GM19043 (cell line): Measurements from ENCODE around the gene IL1F10.
"Not testable (repeated sequence)": the region's sequence is repeated elsewhere in the genome, so short reads cannot be mapped to it uniquely, and the experiment has no call there.

Source experiments
- ATAC-seq: cut with Tn5 transposase; IDR thresholded peaks from one replicate; pipeline ENCODE4 v1.9.1; 2021; ENCODE audit warnings: low read depth; ENCODE audit not compliant: unreplicated experiment

IL1F10 gene

DNA sequence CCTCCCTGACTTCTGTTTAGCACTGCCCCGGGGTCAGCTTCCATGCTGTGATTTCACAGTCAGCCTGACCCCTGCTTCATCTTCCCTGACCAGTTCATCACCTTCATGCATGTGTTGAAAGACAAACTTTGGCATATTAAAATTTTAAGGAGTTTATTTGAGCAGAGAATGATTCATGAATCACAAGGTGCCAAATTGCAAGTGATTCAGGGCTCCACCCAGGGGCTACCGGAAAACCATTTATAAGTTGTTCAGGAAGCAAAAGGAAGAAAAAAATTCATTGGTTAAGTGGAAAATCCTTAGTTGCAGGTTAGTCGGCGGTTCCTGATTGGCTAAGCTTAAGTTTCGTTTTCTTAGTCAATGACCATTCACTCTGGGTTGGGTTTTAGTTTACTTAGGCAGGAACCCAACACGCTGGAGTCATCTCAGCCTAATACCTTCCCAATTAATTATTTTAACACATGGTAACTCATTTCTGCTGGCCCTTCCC, 10.6 kb downstream of the IL1F10 start:
- no peak for ATAC-seq

GRCh38 chr2:113079131-113079530, 11.4 kb downstream of the IL1F10 start:
- no peak for ATAC-seq

- no peak for ATAC-seq
These were observed 12.4 kb downstream of the IL1F10 start for GRCh38 chr2:113080134-113080533.

GRCh38 chr2:113081488-113082210, 13.9 kb downstream of the IL1F10 start:
- no peak for ATAC-seq

DNA sequence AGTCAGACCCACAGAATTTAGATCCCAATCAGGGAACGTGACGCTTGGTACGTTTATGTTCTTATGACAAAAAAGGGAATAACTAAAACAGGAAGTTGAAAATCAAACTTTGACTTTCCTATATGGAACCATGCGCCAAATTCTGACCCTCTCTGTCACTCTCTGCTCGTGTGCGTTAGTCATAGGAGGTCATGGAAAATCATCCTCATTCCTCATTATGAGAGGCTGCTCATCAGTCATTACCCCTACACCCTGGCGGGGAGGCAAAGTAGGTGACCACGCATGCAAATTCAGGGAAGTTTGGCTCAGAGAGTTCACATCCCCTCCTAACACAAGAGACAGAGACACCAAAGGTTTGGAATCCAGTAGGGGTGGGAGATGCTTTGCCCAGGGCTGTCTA, 15.5 kb downstream of the IL1F10 start:
- ATAC-seq: no peak

DNA sequence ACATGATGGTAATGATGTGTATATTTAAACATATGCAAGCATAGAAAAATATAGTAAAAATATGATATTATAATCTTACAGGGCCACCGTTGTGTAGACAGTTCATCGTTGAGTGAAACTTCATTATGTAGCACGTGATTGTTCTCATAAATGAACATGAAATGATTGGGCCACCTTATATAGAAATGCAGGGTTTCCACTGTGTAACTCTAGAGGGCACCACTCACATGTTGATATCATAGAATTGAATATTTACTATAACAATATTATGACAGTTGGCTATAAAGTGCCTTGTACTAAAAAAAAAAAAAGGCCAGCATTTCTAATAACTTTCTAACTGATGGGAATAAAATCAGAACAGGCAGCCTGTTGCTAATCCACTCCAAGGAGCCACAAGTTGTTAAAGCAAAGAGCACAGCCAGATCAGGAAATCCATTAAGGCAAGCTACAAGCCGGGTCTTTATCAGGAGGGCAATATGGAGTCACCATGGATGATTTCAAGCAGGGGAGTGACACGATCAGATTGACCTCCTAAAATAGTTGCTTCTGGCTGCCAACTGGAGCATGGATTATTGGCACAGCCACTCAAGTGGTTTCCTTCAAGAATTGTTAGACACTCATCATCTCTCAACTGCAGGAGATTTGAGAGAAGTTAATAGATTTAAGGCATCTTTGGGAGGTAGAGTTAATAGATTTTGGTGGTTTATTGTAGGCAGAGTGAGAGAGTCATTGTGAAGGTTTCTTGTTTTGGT, 16.7 kb downstream of the IL1F10 start:
- no peak for ATAC-seq

GRCh38 chr2:113085542-113085941, 17.8 kb downstream of the IL1F10 start:
- ATAC-seq: no peak

DNA sequence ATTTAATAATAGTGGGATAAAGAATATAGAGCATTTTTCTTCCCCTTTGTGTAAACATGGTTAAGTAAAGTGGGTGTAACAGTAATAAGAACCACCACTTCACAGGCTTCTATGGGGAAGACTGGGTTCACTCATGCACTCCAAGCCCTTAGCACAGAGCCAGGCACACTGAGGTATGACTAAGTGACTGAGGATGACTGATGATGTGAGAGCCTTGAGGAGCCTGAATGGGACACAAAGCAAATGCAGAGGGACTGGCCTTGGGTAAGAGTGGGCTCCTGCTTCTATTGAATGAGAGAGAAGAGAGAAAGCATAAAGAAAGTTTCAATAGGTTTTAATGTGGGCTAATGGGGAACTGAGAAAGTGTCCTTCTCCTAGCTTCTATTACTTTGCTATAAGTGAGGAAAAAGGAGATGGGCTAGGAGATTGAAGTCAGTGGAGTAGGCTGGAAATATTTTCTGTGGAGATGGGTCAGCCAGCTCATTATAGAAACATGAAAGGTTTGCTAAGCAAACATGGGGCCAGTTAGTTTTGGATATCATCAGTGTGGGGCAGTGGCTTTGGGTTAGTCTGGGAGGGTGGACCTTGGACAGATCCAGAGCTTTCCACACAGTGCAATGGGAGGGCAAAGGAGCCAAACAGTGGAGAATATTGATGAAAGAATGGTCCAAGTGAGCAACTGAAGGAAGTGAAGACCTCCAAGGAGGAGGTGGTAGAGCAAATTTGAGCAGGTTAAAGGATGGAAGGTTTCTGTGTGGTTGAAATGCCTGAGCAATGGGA, 20.6 kb downstream of the IL1F10 start:
- ATAC-seq: no peak

DNA sequence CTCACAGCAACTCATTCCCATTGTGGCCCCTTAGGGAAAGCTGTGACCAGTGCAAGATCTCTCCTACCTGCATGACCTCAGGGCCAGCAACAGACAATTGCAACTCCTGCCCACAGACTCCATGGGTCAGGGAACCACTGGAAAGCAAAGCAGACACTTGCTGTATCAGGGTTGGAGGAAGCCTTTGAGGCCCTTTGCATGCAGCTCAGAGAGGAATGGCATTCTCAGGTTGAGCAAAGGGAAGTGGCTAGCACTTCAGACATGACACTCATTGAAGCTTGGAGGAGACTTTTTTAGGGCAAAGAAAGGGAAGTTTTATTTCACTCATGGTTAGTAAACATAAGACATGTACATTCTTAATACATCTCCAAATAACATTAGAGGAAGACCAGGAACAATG, 22.1 kb downstream of the IL1F10 start:
- ATAC-seq: no peak

- ATAC-seq: no peak
These were observed 23.6 kb downstream of the IL1F10 start for GRCh38 chr2:113091231-113091896.

GRCh38 chr2:113092864-113093612, 25.3 kb downstream of the IL1F10 start:
- no peak for ATAC-seq

DNA sequence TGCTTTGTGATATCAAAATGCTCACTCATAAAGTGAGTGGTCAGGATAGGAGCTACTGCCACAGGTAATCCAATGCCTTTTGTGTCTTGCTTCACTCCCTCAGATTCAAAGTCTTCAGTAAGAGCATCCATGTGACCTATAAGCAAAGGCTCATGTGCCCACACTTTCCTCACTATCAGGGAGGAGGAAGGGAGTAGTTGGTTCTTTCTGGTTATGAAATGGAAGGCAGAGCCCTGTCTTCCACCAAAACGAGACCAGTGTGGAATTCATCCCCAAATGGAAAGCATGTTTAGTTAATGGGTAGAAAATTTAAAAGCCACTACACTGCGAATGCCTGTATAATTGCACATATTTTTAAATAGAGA, 25.8 kb downstream of the IL1F10 start:
- ATAC-seq: no peak

GRCh38 chr2:113096306-113096705, 28.5 kb downstream of the IL1F10 start:
- not testable (repeated sequence) for ATAC-seq

DNA sequence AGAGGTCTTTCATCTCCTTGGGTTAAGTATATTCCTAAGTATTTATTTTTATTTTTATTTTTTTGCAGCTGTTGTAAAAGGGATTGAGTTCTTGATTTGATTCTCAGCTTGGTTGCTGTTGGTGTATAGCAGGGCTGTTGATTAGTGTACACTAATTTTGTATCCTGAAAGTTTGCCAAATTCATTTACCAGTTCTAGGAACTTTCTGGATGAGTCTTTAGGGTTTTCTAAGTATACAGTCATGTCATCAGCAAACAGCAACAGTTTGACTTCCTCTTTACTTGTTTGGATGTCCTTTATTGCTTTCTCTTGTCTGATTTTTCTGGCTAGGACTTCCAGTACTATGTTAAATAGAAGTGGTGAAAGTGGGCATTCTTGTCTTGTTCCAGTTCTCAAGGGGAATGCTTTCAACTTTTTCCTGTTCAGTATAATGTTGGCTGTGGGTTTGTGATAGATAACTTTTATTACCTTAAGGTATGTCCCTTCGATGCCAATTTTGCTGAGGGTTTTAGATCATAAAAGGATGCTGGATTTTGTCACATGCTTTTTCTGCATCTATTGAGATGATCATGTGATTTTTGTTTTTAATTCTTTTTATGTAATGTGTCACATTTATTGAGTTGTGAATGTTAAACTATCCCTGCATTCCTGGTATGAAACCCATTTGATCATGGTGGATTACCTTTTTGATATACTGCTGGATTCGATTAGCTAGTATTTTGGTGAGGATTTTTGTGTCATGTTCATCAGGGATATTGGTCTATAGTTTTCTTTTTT, 29.3 kb downstream of the IL1F10 start:
- not testable (repeated sequence) for ATAC-seq

GRCh38 chr2:113098041-113098440, 30.3 kb downstream of the IL1F10 start:
- ATAC-seq: no peak

DNA sequence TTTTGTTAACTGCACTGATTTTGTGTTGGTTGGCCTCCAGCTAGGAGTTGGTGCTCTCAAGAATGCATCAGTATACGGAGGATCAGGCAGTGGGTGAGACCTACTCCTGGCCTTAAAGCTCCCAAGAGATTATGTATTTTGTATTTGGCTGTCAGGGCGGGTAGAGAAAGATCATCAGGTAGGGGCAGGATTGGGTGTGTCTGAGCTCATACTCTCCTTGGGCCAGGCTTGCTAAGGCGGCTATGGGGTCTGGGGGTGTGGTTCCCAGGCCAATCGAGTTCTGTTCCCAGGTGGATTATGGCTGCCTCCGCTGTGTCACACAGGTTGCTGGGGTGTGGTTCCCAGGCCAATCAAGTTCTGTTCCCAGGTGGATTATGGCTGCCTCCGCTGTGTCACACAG, 30.8 kb downstream of the IL1F10 start:
- no peak for ATAC-seq

DNA sequence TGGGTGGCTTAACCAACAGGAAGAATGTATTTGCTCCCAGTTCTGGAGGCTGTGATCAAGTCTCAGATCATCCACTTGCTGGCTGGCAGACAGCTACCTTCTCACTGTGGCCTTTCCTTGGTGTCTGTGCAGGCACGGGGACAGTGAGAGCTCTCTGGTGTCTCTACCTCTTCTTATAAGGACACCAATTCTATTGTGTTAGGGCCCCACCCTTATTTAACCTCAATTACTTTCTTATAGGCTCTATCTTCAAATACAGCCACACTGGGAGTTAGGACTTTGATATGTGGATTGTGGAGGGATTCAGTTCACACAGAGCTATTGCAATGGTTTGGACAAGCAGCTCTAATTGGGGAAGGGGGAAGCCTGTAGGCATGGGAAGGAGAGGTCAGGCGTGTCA, 34.4 kb downstream of the IL1F10 start:
- no peak for ATAC-seq

DNA sequence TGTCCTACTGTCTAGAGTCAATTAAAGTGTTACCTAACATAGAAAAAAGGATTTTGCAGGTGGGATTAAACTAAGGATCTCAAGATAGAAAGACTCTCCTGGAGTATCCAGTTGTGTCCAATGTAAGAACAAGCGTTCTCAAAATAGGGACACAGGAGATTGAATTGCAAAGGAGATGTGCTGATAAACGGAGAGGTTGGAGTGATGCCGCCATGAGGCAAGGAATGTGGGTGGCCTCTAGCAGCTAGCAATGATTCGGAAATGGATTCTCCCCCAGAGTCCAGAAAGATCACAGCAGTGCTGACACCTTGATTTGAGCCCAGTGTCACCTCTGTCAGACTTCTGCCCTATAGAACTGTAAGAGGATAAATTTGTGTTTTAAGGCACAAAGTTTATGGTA, 35.5 kb downstream of the IL1F10 start:
- no peak for ATAC-seq

- no peak for ATAC-seq
These were observed 36.4 kb downstream of the IL1F10 start for GRCh38 chr2:113104054-113104611.
